HepG2 (cell line): ENCODE results near the gene TACC3. TPM values are rescaled to one million over a fixed set of nuclear protein-coding genes. Genes with fewer than 3 reads are reported as not detected.
A peak's percentile ranks its signal among the peaks of the same experiment; 100 is the strongest.

ENCODE experiments used
- AKAP8 ChIP-seq: sonication (generic); formaldehyde crosslinking; IDR thresholded peaks from 2 replicates; pipeline ENCODE4 v1.5.1; 2020; ENCODE audit warnings: mild to moderate bottlenecking, missing genetic modification reagents
- ATF3 ChIP-seq: sonication (generic); formaldehyde crosslinking; IDR thresholded peaks from 2 replicates; pipeline ENCODE4 v1.4.0; 2020; ENCODE audit warnings: missing genetic modification reagents
- BRD4 ChIP-seq: sonication (generic); formaldehyde crosslinking; IDR thresholded peaks from 2 replicates; pipeline ENCODE4 v1.4.0; 2020; ENCODE audit warnings: missing genetic modification reagents
- CBX2 ChIP-seq, 2 experiments: fragments of 200-600 bp in 1 of 2; sonication (generic); formaldehyde crosslinking in 1 of 2; IDR thresholded peaks; 2 replicates each; pipeline versions ENCODE4 v1.7.0 to v1.8.1; 2018 to 2022; ENCODE audit warnings: low read depth in 2 of 2, low read length in 1 of 2, mild to moderate bottlenecking in 1 of 2, missing genetic modification reagents in 1 of 2
- DR1 ChIP-seq: sonication (generic); formaldehyde crosslinking; IDR thresholded peaks from 2 replicates; pipeline ENCODE4 v1.8.0; 2021; ENCODE audit warnings: mild to moderate bottlenecking, missing genetic modification reagents, inconsistent platforms
- HDAC2 ChIP-seq: sonication (generic); formaldehyde crosslinking; IDR thresholded peaks from 2 replicates; pipeline ENCODE4 v1.4.0; 2020; ENCODE audit warnings: missing genetic modification reagents
- HMGA1 ChIP-seq: sonication (generic); formaldehyde crosslinking; conservative IDR thresholded peaks from 2 replicates; pipeline ENCODE4 v1.4.0; 2020; ENCODE audit warnings: missing genetic modification reagents
- HOXA3 ChIP-seq: sonication (generic); formaldehyde crosslinking; IDR thresholded peaks from 2 replicates; pipeline ENCODE4 v1.5.0; 2020; ENCODE audit warnings: missing genetic modification reagents
- MXD3 ChIP-seq: IDR thresholded peaks from 2 replicates; pipeline ENCODE4 v1.6.1; 2016; ENCODE audit warnings: mild to moderate bottlenecking, missing biosample characterization, missing genetic modification reagents
- PATZ1 ChIP-seq: sonication (generic); formaldehyde crosslinking; IDR thresholded peaks from 2 replicates; pipeline ENCODE4 v1.4.0; 2020; ENCODE audit warnings: missing genetic modification reagents
- ZBTB8A ChIP-seq: sonication (generic); formaldehyde crosslinking; IDR thresholded peaks from 2 replicates; pipeline ENCODE4 v1.4.0; 2020; ENCODE audit warnings: mild to moderate bottlenecking, low read depth, missing genetic modification reagents, borderline replicate concordance
- ZFY ChIP-seq: sonication (generic); formaldehyde crosslinking; IDR thresholded peaks from 2 replicates; pipeline ENCODE4 v1.4.0; 2020; ENCODE audit warnings: missing genetic modification reagents
- ZNF160 ChIP-seq: sonication (generic); formaldehyde crosslinking; IDR thresholded peaks from 2 replicates; pipeline ENCODE4 v1.8.0; 2022; ENCODE audit warnings: mild to moderate bottlenecking, inconsistent platforms, missing genetic modification reagents
- ZNF20 ChIP-seq: sonication (generic); formaldehyde crosslinking; IDR thresholded peaks from 2 replicates; pipeline ENCODE4 v1.4.0; 2020; ENCODE audit warnings: mild to moderate bottlenecking, moderate library complexity, missing genetic modification reagents
- ZNF556 ChIP-seq: sonication (generic); formaldehyde crosslinking; IDR thresholded peaks from 2 replicates; pipeline ENCODE4 v1.4.0; 2020; ENCODE audit warnings: mild to moderate bottlenecking, missing genetic modification reagents, borderline replicate concordance
- ZNF605 ChIP-seq: sonication (generic); formaldehyde crosslinking; IDR thresholded peaks from 2 replicates; pipeline ENCODE4 v1.8.0; 2022; ENCODE audit warnings: mild to moderate bottlenecking, missing genetic modification reagents
- ZNF782 ChIP-seq: sonication (generic); formaldehyde crosslinking; IDR thresholded peaks from 2 replicates; pipeline ENCODE4 v1.4.0; 2020; ENCODE audit warnings: missing genetic modification reagents, mild to moderate bottlenecking, borderline replicate concordance
- ZNF788 ChIP-seq: sonication (generic); formaldehyde crosslinking; IDR thresholded peaks from 2 replicates; pipeline ENCODE4 v1.5.0; 2020; ENCODE audit warnings: mild to moderate bottlenecking, missing genetic modification reagents, borderline replicate concordance
- ZNF790 ChIP-seq: sonication (generic); formaldehyde crosslinking; IDR thresholded peaks from 2 replicates; pipeline ENCODE4 v1.8.0; 2022; ENCODE audit warnings: missing genetic modification reagents, mild to moderate bottlenecking, borderline replicate concordance
- ZSCAN21 ChIP-seq: sonication (generic); formaldehyde crosslinking; IDR thresholded peaks from 2 replicates; pipeline ENCODE4 v1.8.0; 2022; ENCODE audit warnings: mild to moderate bottlenecking, missing genetic modification reagents, moderate library complexity, borderline replicate concordance
- polyA plus RNA-seq, 8 experiments: library from polyadenylated mRNA; depleted of rRNA in 3 of 8; stranded (reverse) in 7 of 8; unstranded in 1 of 8; fragments of >200 nt; fragmentation: Illumina TruSeq in 4 of 8; extraction: Trizol in 4 of 8; gene quantifications; 2 replicates each; pipeline versions ENCODE4 v1.2.1 to v1.2.3, GENCODE V29; 2011 to 2016; ENCODE audit warnings: low read depth in 4 of 8, missing spikeins in 1 of 8, mixed read lengths in 1 of 8; ENCODE audit not compliant: insufficient read depth in 1 of 8
- total RNA-seq, 5 experiments: library from RNA; depleted of rRNA; stranded (reverse); fragments of >200 nt; fragmentation: Illumina TruSeq; extraction: Trizol; gene quantifications; 2 replicates each; pipeline ENCODE4 v1.2.3, GENCODE V29; 2016; ENCODE audit warnings: low read depth in 1 of 5
- TF ChIP-seq, protein P1 (sequence below): sonication (generic); formaldehyde crosslinking; IDR thresholded peaks from 2 replicates; pipeline ENCODE4 v1.9.0; 2022; ENCODE audit warnings: missing genetic modification reagents, mild to moderate bottlenecking, borderline replicate concordance
- TF ChIP-seq, protein P2 (sequence below): sonication (generic); formaldehyde crosslinking; IDR thresholded peaks from 2 replicates; pipeline ENCODE4 v1.8.1; 2023; ENCODE audit warnings: mild to moderate bottlenecking, missing genetic modification reagents

The TACC3 gene
- total and polyA plus RNA-seq, 2 of the 13 experiments (the other 11 are each of a cell fraction or from before 2014, with no cell fraction given) = 20.3 to 21.2 TPM

DNA sequence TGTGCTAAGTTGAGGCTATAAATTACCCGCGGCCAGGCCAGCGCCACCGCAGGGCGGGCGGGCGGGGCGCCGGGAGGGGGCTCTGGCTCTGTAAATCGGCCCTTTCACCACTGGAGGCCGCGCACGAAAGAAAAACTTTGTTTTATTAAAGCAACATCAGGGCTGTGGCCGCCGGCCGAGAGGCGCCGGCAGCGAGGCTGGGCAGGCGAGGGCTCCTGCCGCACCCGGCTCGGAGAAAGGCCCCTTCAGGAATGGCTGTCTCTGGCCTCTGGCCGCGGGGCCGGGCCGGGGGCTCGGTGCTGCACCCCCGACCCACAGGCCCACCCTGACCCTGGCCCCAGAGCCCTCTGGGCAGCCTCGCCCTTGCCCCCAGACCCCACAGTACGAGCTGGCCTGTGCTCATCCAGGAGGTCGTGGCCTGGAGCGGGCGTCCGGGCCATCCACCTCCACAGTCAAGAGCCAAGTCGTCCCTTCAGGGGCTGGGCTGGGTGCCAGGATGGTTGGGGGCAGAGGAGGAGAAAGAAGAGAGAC lies 42.3 kb downstream of the TACC3 start (continued):
- TF ChIP-seq CBX2 (IDR thresholded peaks at IDR 0.05; ENCODE audit: low read depth, low read length) = no peak
- no peak for TF ChIP-seq CBX2 (CRISPR knock-in tag; IDR thresholded peaks at IDR 0.05; ENCODE audit: low read depth)
- TF ChIP-seq, protein P1, sequence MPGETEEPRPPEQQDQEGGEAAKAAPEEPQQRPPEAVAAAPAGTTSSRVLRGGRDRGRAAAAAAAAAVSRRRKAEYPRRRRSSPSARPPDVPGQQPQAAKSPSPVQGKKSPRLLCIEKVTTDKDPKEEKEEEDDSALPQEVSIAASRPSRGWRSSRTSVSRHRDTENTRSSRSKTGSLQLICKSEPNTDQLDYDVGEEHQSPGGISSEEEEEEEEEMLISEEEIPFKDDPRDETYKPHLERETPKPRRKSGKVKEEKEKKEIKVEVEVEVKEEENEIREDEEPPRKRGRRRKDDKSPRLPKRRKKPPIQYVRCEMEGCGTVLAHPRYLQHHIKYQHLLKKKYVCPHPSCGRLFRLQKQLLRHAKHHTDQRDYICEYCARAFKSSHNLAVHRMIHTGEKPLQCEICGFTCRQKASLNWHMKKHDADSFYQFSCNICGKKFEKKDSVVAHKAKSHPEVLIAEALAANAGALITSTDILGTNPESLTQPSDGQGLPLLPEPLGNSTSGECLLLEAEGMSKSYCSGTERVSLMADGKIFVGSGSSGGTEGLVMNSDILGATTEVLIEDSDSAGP (CRISPR knock-in tag) = peak; percentile 39; the same call in 1 of the 2 replicates
- 0 out of 2 replicates have a peak, but pooled peaks have one; percentile 34 for TF ChIP-seq ZNF556 (CRISPR knock-in tag)
- peak; percentile 16; the same call in 1 of the 2 replicates for TF ChIP-seq PATZ1 (CRISPR knock-in tag)
- TF ChIP-seq HMGA1 (CRISPR knock-in tag) = no peak
- TF ChIP-seq, protein P2, sequence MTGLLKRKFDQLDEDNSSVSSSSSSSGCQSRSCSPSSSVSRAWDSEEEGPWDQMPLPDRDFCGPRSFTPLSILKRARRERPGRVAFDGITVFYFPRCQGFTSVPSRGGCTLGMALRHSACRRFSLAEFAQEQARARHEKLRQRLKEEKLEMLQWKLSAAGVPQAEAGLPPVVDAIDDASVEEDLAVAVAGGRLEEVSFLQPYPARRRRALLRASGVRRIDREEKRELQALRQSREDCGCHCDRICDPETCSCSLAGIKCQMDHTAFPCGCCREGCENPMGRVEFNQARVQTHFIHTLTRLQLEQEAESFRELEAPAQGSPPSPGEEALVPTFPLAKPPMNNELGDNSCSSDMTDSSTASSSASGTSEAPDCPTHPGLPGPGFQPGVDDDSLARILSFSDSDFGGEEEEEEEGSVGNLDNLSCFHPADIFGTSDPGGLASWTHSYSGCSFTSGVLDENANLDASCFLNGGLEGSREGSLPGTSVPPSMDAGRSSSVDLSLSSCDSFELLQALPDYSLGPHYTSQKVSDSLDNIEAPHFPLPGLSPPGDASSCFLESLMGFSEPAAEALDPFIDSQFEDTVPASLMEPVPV = peak; percentile 58; the same call in 1 of the 2 replicates
- TF ChIP-seq ZNF790 (CRISPR knock-in tag) = 0 out of 2 replicates have a peak, but pooled peaks have one; percentile 58
- TF ChIP-seq HDAC2 (CRISPR knock-in tag) = 0 out of 2 replicates have a peak, but pooled peaks have one; percentile 7
- peak; percentile 35; the same call in 1 of the 2 replicates for TF ChIP-seq ZNF605 (CRISPR knock-in tag)
- TF ChIP-seq ZNF788 (CRISPR knock-in tag) = no peak
- TF ChIP-seq ZNF160 (CRISPR knock-in tag) = no peak; the same call in 1 of the 2 replicates
- peak; percentile 20; the same call in 1 of the 2 replicates for TF ChIP-seq AKAP8 (CRISPR knock-in tag)
- 0 out of 2 replicates have a peak, but pooled peaks have one; percentile 25 for TF ChIP-seq ZNF20 (CRISPR knock-in tag)
- TF ChIP-seq DR1 (CRISPR knock-in tag) = 0 out of 2 replicates have a peak, but pooled peaks have one; percentile 49
- TF ChIP-seq MXD3 (CRISPR knock-in tag) = peak; percentile 32
- TF ChIP-seq ZFY (CRISPR knock-in tag) = peak; percentile 55; the same call in 1 of the 2 replicates
- peak; percentile 67; the same call in 1 of the 2 replicates for TF ChIP-seq ZBTB8A (CRISPR knock-in tag)
- 0 out of 2 replicates have a peak, but pooled peaks have one; percentile 21 for TF ChIP-seq BRD4 (CRISPR knock-in tag)
- TF ChIP-seq ZSCAN21 (CRISPR knock-in tag) = no peak
- 0 out of 2 replicates have a peak, but pooled peaks have one; percentile 23 for TF ChIP-seq ATF3 (CRISPR knock-in tag)
- TF ChIP-seq ZNF782 = peak; percentile 61; the same call in 1 of the 2 replicates
- no peak for TF ChIP-seq HOXA3 (CRISPR knock-in tag)
